Fibroblast of villous mesenchyme (primary cell): ENCODE data around the gene GRM4. TPM values are rescaled to one million over a fixed set of nuclear protein-coding genes. Genes with fewer than 3 reads are reported as not detected.

Experiments used
- DNase-seq: peaks from one replicate; pipeline ENCODE4 v3.0.0-alpha.2; 2010; ENCODE audit warnings: low read depth
- H3K4me3 ChIP-seq: 2 replicates; pipeline ENCODE4 v1.5.1; 2011; ENCODE audit warnings: low read depth, mild to moderate bottlenecking, low read length
- total RNA-seq: library from RNA; depleted of rRNA; stranded (reverse); fragments of >200 nt; gene quantifications from 2 replicates; pipeline ENCODE4 v1.2.3, GENCODE V29; 2012
- TF ChIP-seq, protein P1 (sequence below): IDR thresholded peaks from 2 replicates; pipeline ENCODE4 v1.5.1; 2012; ENCODE audit warnings: low read depth, mild to moderate bottlenecking, low read length; ENCODE audit not compliant: insufficient read depth

Gene GRM4
- total RNA-seq, 1 donor, result under 0.01 TPM

DNA sequence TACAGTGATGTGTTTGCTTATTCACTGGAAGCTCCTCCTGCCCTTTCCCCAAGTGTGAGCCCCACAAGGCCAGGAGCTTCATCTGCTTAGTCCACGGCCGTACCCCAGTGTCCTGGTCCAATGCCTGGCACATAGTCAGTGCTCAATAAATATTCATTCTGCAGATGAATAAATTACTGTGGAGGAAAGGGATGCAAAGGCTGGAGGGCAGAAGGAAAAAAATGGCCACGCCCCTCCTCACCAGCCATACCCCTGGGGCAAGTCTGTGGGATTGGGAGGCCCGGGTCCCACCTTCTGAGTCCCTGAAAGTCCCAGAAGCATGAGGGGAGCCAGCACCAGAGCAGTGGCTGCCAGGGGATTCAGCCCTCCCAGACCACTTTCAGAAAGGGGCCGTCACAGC is 65.5 kb downstream of the GRM4 start:
- no peak overlapping the region for H3K4me3 ChIP-seq
- no peak for DNase-seq
- TF ChIP-seq, protein P1, sequence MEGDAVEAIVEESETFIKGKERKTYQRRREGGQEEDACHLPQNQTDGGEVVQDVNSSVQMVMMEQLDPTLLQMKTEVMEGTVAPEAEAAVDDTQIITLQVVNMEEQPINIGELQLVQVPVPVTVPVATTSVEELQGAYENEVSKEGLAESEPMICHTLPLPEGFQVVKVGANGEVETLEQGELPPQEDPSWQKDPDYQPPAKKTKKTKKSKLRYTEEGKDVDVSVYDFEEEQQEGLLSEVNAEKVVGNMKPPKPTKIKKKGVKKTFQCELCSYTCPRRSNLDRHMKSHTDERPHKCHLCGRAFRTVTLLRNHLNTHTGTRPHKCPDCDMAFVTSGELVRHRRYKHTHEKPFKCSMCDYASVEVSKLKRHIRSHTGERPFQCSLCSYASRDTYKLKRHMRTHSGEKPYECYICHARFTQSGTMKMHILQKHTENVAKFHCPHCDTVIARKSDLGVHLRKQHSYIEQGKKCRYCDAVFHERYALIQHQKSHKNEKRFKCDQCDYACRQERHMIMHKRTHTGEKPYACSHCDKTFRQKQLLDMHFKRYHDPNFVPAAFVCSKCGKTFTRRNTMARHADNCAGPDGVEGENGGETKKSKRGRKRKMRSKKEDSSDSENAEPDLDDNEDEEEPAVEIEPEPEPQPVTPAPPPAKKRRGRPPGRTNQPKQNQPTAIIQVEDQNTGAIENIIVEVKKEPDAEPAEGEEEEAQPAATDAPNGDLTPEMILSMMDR, result no peak

DNA sequence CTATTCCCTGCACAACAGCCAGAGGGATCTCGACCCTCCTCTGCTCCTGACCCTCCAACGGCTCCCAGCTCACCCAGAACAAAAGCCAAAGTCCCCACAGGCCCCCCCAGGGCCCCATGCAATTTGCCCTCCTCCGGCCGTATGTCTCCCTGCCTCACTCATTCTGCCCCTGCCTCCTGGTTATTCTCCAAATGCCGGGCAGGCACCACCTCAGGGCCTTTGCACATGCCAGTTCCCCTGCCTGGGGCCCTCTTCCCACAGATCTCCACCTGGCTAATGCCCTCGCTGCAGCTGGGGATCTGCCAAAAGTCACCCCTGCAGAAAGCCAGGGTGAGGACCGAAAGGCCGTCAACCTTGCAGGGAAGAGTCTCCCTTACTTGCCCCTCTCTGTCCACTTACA is 66.0 kb downstream of the GRM4 start:
- no peak for DNase-seq
- TF ChIP-seq, protein P1, result no peak
- no peak overlapping the region for H3K4me3 ChIP-seq

DNA sequence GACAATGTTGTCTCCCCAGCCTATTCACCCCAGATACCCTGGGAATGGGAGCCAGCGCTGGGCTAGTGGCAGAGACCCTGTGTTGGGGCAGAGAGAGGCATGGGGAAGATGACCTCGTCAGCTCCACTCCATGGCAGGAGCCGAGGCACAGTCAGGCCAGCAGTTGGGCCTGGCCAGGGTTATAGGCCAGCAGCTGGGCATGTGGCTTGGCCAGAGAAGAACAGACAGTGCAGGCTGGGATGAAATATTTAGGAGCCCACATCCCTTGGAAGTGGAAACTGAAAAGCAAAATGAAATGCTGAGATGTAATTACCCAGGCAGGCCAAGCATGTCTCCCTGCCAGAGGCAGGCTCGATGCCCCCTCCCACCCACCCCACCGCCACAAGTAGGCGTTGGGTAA is 70.0 kb downstream of the GRM4 start:
- TF ChIP-seq, protein P1, result no peak
- no peak overlapping the region for H3K4me3 ChIP-seq
- DNase-seq, result no peak

DNA sequence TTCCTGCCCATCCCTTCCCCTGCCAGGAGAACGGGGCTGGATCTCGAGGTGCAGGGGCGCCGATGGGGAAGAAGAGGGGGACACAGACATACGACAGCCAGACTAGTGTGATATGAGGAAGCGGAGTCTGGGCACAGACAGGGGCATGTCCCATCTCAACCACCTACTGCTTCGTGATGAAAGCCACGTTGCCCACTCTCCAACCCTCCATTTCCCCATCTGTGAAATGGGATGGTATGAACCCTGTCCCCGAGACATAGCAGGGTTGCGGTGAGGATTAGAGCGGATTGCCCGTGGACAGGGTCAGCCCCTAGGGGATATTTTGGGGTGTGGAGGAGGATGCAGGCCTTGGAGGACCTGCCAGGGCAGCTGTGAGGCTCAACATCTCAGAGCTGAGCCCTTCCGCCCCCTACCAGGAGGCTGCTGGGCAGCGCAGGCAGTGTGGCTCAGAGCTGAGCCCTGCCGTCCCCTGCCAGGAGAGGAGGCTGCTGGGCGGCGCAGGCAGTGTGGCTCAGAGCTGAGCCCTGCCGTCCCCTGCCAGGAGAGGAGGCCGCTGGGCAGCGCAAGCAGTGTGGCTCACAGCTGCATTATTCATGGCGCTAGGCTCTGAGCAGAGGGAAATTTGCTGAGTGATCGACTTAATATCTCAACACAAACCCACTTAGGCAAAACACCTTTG is 71.7 kb downstream of the GRM4 start:
- no peak for DNase-seq
- H3K4me3 ChIP-seq, result no peak overlapping the region
- TF ChIP-seq, protein P1, result no peak

DNA sequence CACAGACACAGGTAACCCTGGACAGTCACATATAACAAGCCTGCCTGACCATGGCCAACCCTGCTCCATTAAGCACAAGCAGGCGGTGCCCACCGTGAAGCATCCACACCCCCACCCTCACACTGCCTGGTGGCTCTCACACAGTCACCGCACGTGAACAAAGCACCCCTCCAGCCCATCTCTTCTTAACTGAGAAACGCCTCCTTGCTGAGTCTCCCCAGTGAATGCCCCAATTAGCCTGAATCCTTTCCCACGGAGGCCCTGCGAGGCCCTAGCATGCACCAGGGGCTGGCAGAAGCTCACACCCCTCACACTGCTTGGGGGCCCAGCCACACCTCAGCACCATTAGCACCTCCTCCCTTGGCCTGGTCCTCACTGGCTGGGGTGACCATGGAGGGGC is 72.3 kb downstream of the GRM4 start:
- DNase-seq, result no peak
- H3K4me3 ChIP-seq, result no peak overlapping the region
- TF ChIP-seq, protein P1, result no peak

DNA sequence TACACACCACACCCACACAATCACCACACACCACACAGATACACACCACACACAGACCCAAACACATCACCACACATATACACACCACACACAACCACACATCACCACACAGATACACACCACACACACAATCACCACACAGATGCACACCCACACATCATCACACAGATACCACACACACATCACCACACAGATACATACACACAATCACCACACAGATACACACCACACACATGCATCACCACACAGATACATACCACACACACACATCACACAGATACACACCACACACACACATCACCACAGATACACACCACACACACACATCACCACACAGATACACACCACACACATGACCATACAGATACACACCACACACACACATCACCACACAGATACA is 73.2 kb downstream of the GRM4 start:
- no peak for DNase-seq
- H3K4me3 ChIP-seq, result no peak overlapping the region
- TF ChIP-seq, protein P1, result no peak

DNA sequence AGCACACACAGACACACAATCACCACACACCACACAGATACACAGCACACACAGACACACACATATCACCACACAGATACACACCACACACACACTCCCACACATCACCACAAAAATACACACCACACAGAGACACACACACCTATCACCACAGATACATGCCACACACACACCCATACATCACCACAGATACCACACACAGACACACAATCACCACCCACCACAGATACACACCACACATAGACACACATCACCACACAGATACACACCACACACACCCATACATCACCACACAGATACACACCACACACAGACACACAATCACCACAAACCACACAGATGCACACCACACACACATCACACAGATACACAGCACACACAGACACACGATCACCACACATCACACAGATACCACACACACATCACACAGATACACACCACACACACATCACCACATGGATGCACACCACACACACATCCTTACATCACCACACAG is 74.0 kb downstream of the GRM4 start:
- TF ChIP-seq, protein P1, result no peak
- DNase-seq, result no peak
- no peak overlapping the region for H3K4me3 ChIP-seq
